Uterus (tissue), 4 donors: Measurements from ENCODE around the gene PIK3R6. TPM values are rescaled to one million over a fixed set of nuclear protein-coding genes. Genes with fewer than 3 reads are reported as not detected.
"Not testable (repeated sequence)": the region's sequence is repeated elsewhere in the genome, so short reads cannot be mapped to it uniquely, and the experiment has no call there.

Experiments used
- DNase-seq, 2 donors: peaks; one replicate each; pipeline ENCODE4 v3.0.0-alpha.2; 2019 to 2020
- H3K27ac ChIP-seq, 2 donors: fragments of 200-600 bp; sonication (generic); 1 replicate in 1 of 2; 2 replicates in 1 of 2; pipeline ENCODE4 v1.5.1; 2016 to 2018
- H3K27me3 ChIP-seq, 2 donors: fragments of 200-600 bp; sonication (generic); one replicate each; pipeline ENCODE4 v1.5.1; 2018 to 2019; ENCODE audit warnings: control low read depth in 1 of 2
- H3K36me3 ChIP-seq, 2 donors: fragments of 200-600 bp; sonication (generic); one replicate each; pipeline ENCODE4 v1.5.1; 2019; ENCODE audit warnings: control low read depth in 1 of 2
- H3K4me1 ChIP-seq, 2 donors: fragments of 200-600 bp; sonication (generic); one replicate each; pipeline ENCODE4 v1.5.1; 2018 to 2019; ENCODE audit warnings: control low read depth in 1 of 2
- H3K4me3 ChIP-seq, 2 donors: fragments of 200-600 bp; sonication (generic); 1 replicate in 1 of 2; 2 replicates in 1 of 2; pipeline ENCODE4 v1.5.1; 2018 to 2019; ENCODE audit warnings: mild to moderate bottlenecking in 1 of 2
- H3K9me3 ChIP-seq, 2 donors: fragments of 200-600 bp; sonication (generic); one replicate each; pipeline ENCODE4 v1.5.1; 2019; ENCODE audit warnings: control low read depth in 1 of 2
- CTCF ChIP-seq, 4 experiments: fragments of 200-600 bp in 2 of 4; fragments of 450-650 bp in 2 of 4; sonication (generic) in 2 of 4; IDR thresholded peaks; one replicate each; pipeline ENCODE4 v1.5.1; 2016 to 2019; ENCODE audit warnings: antibody characterized with exemption in 4 of 4, mild to moderate bottlenecking in 2 of 4, moderate library complexity in 1 of 4
- POLR2A ChIP-seq, 2 donors: fragments of 450-650 bp; IDR thresholded peaks; one replicate each; pipeline ENCODE4 v1.6.1; 2016; ENCODE audit warnings: antibody characterized with exemption in 2 of 2, mild to moderate bottlenecking in 1 of 2, moderate library complexity in 1 of 2
- intact Hi-C: fragments of 100-400 bp; cut with DNase I; formaldehyde crosslinking; loops from one replicate; pipeline ENCODE4 v1.15.1; 2023; ENCODE audit warnings: low total_unique reads
- total RNA-seq, 4 donors: library from RNA; depleted of rRNA in 3 of 4; stranded (reverse); fragments of >200 nt in 3 of 4; gene quantifications; one replicate each; pipeline versions ENCODE4 v1.1.0 to v1.2.4, GENCODE V29; 2014 to 2023
- donor health status: DM: yes; HTN: yes; CAD: no.

The PIK3R6 gene
- total RNA-seq, 4 donors from 2014 or later: 0.34 to 24.6 (median 1.1) TPM; not detected in 1

GRCh38 chr17:8806926-8807550 is 60.4 kb downstream of the PIK3R6 start:
- Histone ChIP-seq H3K4me3 (no peak overlapping the region), H3K27me3 (no peaks in the 10 kb centered on the region), H3K9me3 (no peaks in the 10 kb centered on the region), H3K4me1 (no peaks in the 10 kb centered on the region), H3K27ac (no peak overlapping the region), H3K36me3 (no peaks in the 10 kb centered on the region)
- no peak for DNase-seq
- TF ChIP-seq POLR2A (IDR thresholded peaks at IDR 0.05) (no peak), CTCF (IDR thresholded peaks at IDR 0.05) (no peak)
- intact Hi-C loops: no loop called here

- intact Hi-C loops: no loop called here
- no peak for DNase-seq
- Histone ChIP-seq H3K4me3 (no peak overlapping the region), H3K27me3 (no peaks in the 10 kb centered on the region), H3K36me3 (no peaks in the 10 kb centered on the region), H3K9me3 (no peaks in the 10 kb centered on the region), H3K27ac (no peak overlapping the region), H3K4me1 (no peaks in the 10 kb centered on the region)
- no peak for TF ChIP-seq CTCF (IDR thresholded peaks at IDR 0.05)
- TF ChIP-seq POLR2A (IDR thresholded peaks at IDR 0.05): no peak
These were observed 61.1 kb downstream of the PIK3R6 start for GRCh38 chr17:8806253-8806925.

GRCh38 chr17:8805396-8805795 is 62.1 kb downstream of the PIK3R6 start:
- H3K27me3 ChIP-seq, H3K4me3 ChIP-seq, intact Hi-C loops, DNase-seq, H3K36me3 ChIP-seq, H3K27ac ChIP-seq, H3K9me3 ChIP-seq, H3K4me1 ChIP-seq: not testable (repeated sequence)

GRCh38 chr17:8803531-8804420 is 63.7 kb downstream of the PIK3R6 start:
- Histone ChIP-seq H3K9me3 (no peaks in the 10 kb centered on the region), H3K4me1 (no peaks in the 10 kb centered on the region), H3K27ac (no peak overlapping the region), H3K27me3 (no peaks in the 10 kb centered on the region), H3K4me3 (no peak overlapping the region), H3K36me3 (no peaks in the 10 kb centered on the region)
- no peak for DNase-seq
- intact Hi-C loops: no loop called here
- no peak for TF ChIP-seq POLR2A (IDR thresholded peaks at IDR 0.05)
- no peak for TF ChIP-seq CTCF (IDR thresholded peaks at IDR 0.05)

- TF ChIP-seq POLR2A (IDR thresholded peaks at IDR 0.05): no peak
- no peak for TF ChIP-seq CTCF (IDR thresholded peaks at IDR 0.05)
- intact Hi-C loops: no loop called here
- no peaks in the 10 kb centered on the region for H3K9me3 ChIP-seq
- no peaks in the 10 kb centered on the region for H3K27me3 ChIP-seq
- no peak for DNase-seq
- no peak overlapping the region for H3K27ac ChIP-seq
- H3K36me3 ChIP-seq: no peaks in the 10 kb centered on the region
- no peak overlapping the region for H3K4me3 ChIP-seq
- no peaks in the 10 kb centered on the region for H3K4me1 ChIP-seq
These were observed 66.2 kb downstream of the PIK3R6 start for GRCh38 chr17:8801135-8801840.
